ENCODE results near the gene CNTN6. TPM values are rescaled to one million over a fixed set of nuclear protein-coding genes. Genes with fewer than 3 reads are reported as not detected.

CNTN6 gene
- total and polyA plus RNA-seq, 2 experiments from 2014 or later: 0.21 TPM; not detected in 1

GRCh38 chr3:1235526-1236120, 142.8 kb downstream of the CNTN6 start:
- no peak for DNase-seq (ENCODE audit: low read depth in 1 of 2, low spot score in 1 of 2)
- H3K9me3 ChIP-seq (ENCODE audit: low read depth): no peaks in the 10 kb centered on the region
- no peaks in the 10 kb centered on the region for H3K4me1 ChIP-seq (ENCODE audit: low read depth)
- no peaks in the 10 kb centered on the region for H3K27me3 ChIP-seq
- H3K27ac ChIP-seq: no peak overlapping the region
- no peaks in the 10 kb centered on the region for H3K36me3 ChIP-seq
- H3K4me3 ChIP-seq: no peak overlapping the region
- TF ChIP-seq CTCF (IDR thresholded peaks at IDR 0.05; ENCODE audit: low read depth, low read length): no peak

GRCh38 chr3:1251282-1252060, 158.6 kb downstream of the CNTN6 start:
- no peak for DNase-seq (ENCODE audit: low read depth in 1 of 2, low spot score in 1 of 2)
- Histone ChIP-seq H3K36me3 (no peaks in the 10 kb centered on the region), H3K9me3 (ENCODE audit: low read depth) (no peaks in the 10 kb centered on the region), H3K4me3 (no peak overlapping the region), H3K27ac (no peak overlapping the region), H3K27me3 (no peaks in the 10 kb centered on the region), H3K4me1 (ENCODE audit: low read depth) (no peaks in the 10 kb centered on the region)
- TF ChIP-seq CTCF (IDR thresholded peaks at IDR 0.05; ENCODE audit: low read depth, low read length): no peak

- no peaks in the 10 kb centered on the region for H3K27me3 ChIP-seq
- H3K36me3 ChIP-seq: no peaks in the 10 kb centered on the region
- H3K9me3 ChIP-seq (ENCODE audit: low read depth): no peaks in the 10 kb centered on the region
- H3K27ac ChIP-seq: no peak overlapping the region
- DNase-seq (ENCODE audit: low read depth in 1 of 2, low spot score in 1 of 2): no peak
- no peaks in the 10 kb centered on the region for H3K4me1 ChIP-seq (ENCODE audit: low read depth)
- no peak overlapping the region for H3K4me3 ChIP-seq
- TF ChIP-seq CTCF (IDR thresholded peaks at IDR 0.05; ENCODE audit: low read depth, low read length): no peak
Observed at GRCh38 chr3:1252061-1252430, 159.2 kb downstream of the CNTN6 start.

- Histone ChIP-seq H3K27me3 (no peaks in the 10 kb centered on the region), H3K4me3 (no peak overlapping the region), H3K36me3 (no peaks in the 10 kb centered on the region), H3K9me3 (ENCODE audit: low read depth) (no peaks in the 10 kb centered on the region), H3K27ac (no peak overlapping the region), H3K4me1 (ENCODE audit: low read depth) (no peaks in the 10 kb centered on the region)
- DNase-seq (ENCODE audit: low read depth in 1 of 2, low spot score in 1 of 2): no peak
- TF ChIP-seq CTCF (IDR thresholded peaks at IDR 0.05; ENCODE audit: low read depth, low read length): no peak
Observed at GRCh38 chr3:1262246-1262645, 169.4 kb downstream of the CNTN6 start.

GRCh38 chr3:1263121-1263520, 170.3 kb downstream of the CNTN6 start:
- Histone ChIP-seq H3K27ac (no peak overlapping the region), H3K27me3 (no peaks in the 10 kb centered on the region), H3K4me1 (ENCODE audit: low read depth) (no peaks in the 10 kb centered on the region), H3K9me3 (ENCODE audit: low read depth) (no peaks in the 10 kb centered on the region), H3K36me3 (no peaks in the 10 kb centered on the region), H3K4me3 (no peak overlapping the region)
- no peak for DNase-seq (ENCODE audit: low read depth in 1 of 2, low spot score in 1 of 2)
- no peak for TF ChIP-seq CTCF (IDR thresholded peaks at IDR 0.05; ENCODE audit: low read depth, low read length)
